Epithelial cell of esophagus (primary cell): ENCODE results near the gene F7.

Experiments used
- DNase-seq: peaks from one replicate; pipeline ENCODE4 v3.0.0; 2010; ENCODE audit warnings: low read depth
- H3K4me3 ChIP-seq: 2 replicates; pipeline ENCODE4 v1.5.1; 2011; ENCODE audit warnings: mild to moderate bottlenecking, low read length, control low read depth
- CTCF ChIP-seq: IDR thresholded peaks from 2 replicates; pipeline ENCODE4 v1.5.1; 2011; ENCODE audit warnings: low read depth, mild to moderate bottlenecking, low read length, control low read depth, inconsistent platforms; ENCODE audit not compliant: insufficient read depth; ENCODE audit errors: missing control alignments

F7 gene

GRCh38 chr13:113112893-113113845 is 7.6 kb downstream of the F7 start:
- no peak for TF ChIP-seq CTCF
- H3K4me3 ChIP-seq = no peak overlapping the region
- DNase-seq = no peak

- H3K4me3 ChIP-seq = no peak overlapping the region
- no peak for DNase-seq
- TF ChIP-seq CTCF = no peak
Measured at GRCh38 chr13:113113846-113114271, 8.3 kb downstream of the F7 start.

GRCh38 chr13:113114511-113115362 is 9.1 kb downstream of the F7 start:
- no peak for DNase-seq
- TF ChIP-seq CTCF = no peak
- no peak overlapping the region for H3K4me3 ChIP-seq

- no peak for DNase-seq
- TF ChIP-seq CTCF = no peak
- H3K4me3 ChIP-seq = no peak overlapping the region
Measured at GRCh38 chr13:113115363-113116205, 10.0 kb downstream of the F7 start.

- no peak overlapping the region for H3K4me3 ChIP-seq
- no peak for TF ChIP-seq CTCF
- DNase-seq = no peak
Measured at GRCh38 chr13:113116206-113116800, 10.7 kb downstream of the F7 start.

GRCh38 chr13:113116871-113117271 is 11.3 kb downstream of the F7 start:
- DNase-seq = no peak
- TF ChIP-seq CTCF = no peak
- no peak overlapping the region for H3K4me3 ChIP-seq
